HS-27A (cell line): ENCODE results near the gene LENG8.
"Not testable (repeated sequence)": the region's sequence is repeated elsewhere in the genome, so short reads cannot be mapped to it uniquely, and the experiment has no call there.

ENCODE experiments used
- DNase-seq: peaks from one replicate; pipeline ENCODE4 v3.0.0-alpha.2; 2012; ENCODE audit warnings: low read depth, missing footprints

The LENG8 gene

GRCh38 chr19:54444737-54445136, 4.3 kb upstream of the LENG8 start:
- no peak for DNase-seq

GRCh38 chr19:54446349-54446748, 2.6 kb upstream of the LENG8 start:
- not testable (repeated sequence) for DNase-seq

DNA sequence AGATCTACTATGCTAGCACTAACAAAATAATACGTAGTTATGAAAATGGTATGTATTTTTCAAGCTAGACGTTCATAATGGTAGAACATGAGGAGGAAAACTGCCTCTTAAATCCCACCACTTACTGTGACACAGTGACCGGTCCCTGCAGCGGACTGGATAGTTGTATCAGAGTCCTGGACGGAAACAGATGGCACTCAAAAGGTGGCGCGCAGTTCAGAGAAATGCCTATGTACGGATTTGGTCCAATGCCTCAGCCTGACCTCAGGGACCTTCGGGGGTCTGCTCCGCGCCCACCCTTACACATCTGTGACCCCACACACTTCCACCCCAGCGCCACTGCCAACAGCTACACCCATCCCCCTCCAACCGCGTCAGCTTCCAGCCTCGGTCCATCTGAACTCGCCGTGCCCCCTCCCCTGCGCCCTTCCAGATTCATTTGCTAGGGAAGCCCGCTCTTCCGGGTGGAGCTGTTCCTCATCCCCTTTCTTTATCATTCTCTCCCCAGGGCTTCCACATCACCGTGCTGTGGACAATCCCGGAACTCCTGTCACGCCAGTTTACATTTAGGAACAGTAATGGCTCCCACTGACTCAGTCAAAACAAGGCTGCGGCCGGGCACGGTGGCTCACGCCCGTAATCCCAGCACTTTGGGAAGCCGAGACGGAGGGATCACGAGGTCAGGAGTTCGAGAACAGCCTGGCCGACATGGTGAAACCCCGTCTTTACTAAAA, 792 bp upstream of the LENG8 start:
- no peak for DNase-seq

DNA sequence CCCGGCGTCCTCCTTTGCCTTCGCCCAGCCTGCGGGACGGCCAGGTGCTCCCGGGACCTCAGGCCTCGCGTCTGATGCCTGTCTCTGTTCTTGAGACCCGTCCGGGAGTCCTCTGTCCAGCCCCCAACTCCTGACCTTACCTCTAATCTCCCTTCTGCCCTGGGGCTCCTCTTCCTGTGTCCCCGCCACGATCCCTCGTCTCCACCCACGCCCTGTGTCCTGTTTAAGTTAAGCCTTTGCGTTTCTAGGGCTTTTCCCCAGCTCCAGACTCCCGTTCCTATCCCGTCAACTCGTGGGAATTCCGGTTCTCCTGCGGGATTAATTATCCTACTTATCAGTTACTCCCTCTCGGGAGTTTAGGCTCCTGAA, 686 bp downstream of the LENG8 start:
- no peak for DNase-seq

DNA sequence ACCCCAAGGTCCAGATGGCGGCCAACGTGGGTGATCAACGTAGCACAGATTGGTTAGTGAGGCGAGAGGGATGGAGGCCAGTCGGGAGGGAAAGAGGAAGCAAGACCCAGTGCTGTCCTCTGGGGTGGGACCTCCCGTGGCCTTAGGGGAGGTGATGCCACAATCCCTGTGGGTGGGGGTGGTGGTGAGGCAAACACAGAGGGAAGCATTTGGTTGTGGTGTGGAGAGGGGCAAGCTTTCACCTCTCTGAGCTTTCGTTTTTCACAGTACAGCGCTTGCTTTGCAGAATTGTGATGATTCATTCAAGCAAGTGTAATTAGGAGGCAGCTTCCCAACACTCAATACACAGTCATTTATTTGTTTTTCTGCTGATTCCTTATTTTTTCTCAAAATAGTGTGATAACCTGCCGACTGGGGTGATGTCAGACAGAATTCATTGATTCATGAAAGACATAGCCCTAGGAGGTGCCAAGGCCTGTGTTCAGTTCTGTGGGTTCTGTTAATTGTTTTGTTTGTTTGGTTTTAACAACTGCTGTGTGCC, 2.4 kb downstream of the LENG8 start:
- no peak for DNase-seq

- DNase-seq, result no peak
Observed at GRCh38 chr19:54451997-54452396, 3.0 kb downstream of the LENG8 start.

DNA sequence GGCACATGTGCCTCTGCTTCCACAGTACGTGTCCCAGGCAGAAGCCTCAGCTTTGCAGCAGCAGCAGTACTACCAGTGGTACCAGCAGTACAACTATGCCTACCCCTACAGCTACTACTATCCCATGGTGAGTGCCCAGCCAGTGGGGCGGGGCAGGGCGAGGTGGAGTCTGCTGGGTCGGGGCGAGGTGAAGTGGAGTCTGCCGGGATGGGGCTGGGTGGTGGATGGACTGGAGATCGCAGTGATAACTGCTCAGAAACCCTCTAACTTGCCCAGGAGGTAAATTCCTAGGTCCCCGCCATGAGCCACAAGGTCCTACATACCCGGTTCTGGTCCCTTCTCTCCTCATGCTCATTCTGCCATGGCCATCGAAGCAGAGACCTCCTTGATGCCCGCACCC, 3.6 kb downstream of the LENG8 start:
- no peak for DNase-seq

DNA sequence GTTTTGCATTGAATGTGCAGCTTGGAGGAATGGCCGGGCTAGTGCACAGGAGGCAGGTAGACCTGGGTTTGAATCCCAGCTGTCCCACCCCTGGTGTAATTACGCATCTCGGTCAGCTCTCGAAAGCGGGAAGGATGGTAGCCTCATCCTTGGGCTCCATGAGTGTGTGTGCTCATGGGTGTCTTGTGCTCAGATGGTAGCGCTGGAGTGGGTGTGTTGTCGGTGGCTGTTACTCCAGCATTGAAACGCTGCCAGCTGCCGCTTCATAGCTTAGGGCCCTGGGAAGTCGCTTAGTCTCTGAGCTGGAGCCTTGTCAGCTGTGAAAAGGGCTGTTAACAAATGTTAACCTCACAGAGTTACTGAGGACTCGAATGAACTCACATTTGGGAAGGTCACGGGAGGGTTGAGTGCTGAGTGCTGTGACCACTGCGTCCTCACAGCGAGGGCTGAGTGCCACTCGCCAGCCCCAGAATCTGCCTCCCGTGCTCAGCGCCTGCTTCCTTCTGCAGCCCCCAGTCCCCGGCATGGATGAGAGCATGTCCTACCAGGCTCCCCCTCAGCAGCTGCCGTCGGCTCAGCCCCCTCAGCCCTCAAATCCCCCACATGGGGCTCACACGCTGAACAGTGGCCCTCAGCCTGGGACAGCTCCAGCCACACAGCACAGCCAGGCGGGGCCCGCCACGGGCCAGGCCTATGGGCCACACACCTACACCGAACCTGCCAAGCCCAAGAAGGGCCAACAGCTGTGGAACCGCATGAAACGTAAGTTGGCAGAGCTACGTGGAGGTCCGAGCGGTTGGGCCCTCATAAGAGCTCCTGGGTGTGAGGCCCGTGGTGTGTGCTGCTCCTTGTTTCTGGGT, 5.2 kb downstream of the LENG8 start:
- no peak for DNase-seq

DNA sequence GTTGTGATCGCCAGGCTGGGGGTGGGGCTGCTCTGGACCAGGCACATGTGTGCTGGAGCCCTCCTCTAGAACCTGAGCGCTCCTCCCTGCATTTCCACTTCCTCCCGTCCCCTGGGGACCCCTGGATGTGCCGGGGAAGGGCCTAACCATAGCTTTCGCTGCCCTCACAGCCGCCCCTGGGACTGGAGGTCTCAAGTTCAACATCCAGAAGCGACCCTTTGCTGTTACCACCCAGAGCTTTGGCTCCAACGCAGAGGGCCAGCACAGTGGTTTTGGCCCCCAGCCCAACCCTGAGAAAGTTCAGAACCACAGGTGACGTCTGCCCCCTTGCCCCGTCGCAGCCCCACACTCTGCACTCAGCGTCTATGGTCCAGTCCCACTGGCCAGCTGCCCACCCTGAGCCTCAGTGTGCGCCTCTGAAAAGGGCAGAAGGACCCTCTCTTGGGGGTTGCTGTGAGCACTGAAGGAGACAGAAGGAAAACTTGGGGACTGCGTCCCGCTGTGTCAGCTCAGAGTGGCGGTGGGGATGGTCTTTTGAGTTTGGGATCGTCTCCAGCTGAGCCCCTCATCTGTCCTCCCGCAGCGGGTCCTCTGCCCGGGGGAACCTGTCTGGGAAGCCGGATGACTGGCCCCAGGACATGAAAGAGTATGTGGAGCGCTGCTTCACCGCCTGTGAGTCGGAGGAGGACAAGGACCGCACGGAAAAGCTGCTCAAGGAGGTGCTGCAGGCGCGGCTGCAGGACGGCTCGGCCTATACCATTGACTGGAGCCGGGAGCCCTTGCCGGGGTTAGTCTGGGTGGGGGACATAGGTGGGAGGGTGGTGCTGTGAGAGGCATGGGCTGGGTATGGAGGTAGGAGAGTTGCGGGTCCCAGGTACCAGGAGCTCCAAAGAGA, 6.0 kb downstream of the LENG8 start:
- DNase-seq, result no peak

DNA sequence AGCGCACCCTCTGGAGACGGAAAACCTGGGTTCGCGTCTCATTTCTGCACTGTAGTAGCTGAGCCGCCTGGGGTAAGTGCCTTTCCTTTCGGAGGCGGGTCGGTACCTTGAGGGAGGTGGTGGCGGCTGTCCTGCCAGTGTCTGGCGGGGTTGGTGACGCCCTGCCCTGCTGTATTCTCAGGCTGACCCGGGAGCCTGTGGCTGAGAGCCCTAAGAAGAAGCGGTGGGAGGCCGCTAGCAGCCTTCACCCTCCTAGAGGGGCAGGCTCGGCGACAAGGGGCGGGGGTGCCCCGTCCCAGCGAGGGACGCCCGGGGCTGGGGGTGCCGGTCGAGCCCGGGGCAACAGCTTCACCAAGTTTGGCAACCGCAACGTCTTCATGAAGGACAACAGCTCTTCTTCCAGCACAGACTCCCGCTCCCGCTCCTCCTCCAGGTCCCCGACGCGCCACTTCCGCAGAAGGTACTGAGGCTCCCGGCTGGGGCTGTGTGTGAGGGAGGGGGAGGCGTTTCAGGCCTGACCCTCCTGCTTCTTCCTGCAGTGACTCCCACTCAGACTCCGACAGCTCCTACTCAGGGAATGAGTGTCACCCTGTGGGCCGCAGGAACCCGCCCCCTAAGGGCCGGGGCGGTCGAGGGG, 6.9 kb downstream of the LENG8 start:
- DNase-seq, result no peak

- DNase-seq, result no peak
Observed at GRCh38 chr19:54456423-54457373, 7.7 kb downstream of the LENG8 start.

DNA sequence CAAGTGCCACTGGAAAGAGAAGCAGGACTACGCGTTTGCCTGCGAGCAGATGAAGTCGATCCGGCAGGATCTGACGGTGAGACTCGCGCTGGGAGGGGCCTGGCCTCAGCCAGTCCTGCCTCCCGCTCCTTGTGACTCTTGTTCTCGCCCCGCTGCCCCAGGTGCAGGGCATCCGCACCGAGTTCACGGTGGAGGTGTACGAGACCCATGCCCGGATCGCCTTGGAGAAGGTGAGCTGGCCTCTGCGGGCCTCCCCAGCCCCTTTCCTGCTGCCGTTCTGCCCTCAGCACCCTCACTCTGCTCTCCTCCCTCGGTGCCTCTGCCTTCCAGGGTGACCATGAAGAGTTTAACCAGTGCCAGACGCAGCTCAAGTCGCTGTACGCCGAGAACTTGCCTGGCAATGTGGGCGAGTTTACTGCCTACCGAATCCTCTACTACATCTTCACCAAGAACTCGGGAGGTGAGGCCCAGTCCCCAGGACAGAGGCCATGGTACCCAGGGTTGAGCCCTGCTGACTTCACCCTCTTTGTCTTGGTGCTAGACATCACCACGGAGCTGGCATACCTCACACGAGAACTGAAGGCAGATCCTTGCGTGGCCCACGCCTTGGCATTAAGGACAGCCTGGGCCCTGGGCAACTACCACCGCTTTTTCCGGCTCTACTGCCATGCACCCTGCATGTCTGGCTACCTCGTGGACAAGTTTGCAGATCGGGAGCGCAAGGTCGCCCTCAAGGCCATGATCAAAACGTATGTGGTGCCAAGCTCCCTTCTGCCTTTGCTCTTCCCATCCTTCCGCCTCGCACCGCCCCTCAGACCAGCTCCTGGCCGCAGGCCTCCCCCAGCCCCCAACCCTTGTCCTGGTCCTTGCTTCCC, 9.0 kb downstream of the LENG8 start:
- DNase-seq, result no peak

- no peak for DNase-seq
Observed at GRCh38 chr19:54458648-54459281, 9.8 kb downstream of the LENG8 start.

DNA sequence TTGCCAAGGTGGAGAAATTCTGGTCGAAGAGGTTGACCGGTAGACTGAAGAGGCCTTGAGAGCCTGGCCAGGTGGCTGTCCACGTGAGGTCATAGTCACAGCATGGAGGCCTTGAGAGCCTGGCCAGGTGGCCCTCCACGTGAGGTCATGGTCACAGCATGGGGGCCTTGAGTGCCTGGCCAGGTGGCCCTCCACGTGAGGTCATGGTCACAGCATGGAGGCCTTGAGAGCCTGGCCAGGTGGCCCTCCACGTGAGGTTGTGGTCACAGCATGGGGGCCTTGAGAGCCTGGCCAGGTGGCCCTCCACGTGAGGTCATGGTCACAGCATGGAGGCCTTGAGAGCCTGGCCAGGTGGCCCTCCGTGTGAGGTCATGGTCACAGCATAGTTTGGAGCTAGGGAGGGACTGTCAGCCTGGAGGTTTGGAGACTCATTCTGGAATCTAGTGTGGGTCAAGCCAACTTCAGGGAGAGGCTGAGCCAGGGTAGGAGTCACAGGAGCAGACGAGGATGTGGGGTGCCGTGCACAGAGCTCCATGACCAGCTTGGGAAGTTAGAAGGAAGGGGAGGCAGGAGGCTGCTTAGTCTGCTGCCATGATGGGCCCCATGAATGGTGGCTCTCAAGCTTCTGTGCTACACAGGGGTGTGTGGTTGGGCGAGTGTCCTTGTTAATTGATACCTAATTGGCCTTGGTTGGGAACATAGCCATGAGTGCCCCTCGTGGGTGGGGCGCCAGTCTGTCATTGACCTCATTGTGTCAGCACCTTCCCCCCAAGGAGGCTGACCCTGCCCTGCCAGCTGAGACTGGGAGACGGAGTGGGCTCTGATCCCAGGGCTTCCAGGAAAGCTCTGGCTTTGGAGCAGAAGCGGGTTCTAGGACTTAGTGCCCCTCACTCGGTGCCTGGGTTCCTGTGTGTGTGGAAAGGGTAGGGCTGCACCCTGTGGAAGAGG, 10.6 kb downstream of the LENG8 start:
- no peak for DNase-seq

DNA sequence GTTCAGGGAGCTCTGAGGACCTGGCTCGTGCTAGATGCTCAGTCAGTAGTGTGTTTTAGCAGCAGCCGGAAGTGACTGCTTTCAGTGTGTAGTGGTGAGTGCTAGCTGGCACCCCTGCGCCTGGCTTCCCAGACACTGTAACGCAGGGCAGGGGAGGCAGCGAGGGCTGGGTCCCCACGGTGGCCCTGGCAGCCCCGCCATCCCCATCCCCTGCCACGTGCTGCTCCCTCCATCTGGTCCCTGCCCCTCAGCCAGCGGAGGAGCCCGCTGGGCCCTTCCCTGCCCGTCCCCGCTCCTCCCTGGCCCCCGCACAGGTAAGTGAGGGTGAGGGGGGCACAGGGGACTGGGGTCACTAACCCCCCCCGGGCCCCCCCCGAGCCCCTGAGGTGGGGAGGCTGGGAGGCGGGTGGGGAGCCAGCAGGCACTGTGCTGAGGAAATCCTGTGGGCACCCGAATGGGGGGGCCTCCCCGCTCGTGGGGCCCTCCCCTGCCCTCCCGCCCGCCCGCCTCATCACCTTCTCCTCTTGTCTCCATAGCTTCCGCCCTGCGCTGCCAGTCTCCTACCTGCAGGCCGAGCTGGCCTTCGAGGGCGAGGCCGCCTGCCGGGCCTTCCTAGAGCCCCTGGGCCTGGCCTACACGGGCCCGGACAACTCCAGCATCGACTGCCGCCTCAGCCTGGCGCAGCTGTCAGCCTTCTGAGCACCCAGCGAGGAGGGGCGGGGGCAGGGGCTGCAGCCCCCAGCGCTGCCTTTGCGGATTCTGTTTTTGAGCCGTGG, 11.4 kb downstream of the LENG8 start:
- no peak for DNase-seq

DNA sequence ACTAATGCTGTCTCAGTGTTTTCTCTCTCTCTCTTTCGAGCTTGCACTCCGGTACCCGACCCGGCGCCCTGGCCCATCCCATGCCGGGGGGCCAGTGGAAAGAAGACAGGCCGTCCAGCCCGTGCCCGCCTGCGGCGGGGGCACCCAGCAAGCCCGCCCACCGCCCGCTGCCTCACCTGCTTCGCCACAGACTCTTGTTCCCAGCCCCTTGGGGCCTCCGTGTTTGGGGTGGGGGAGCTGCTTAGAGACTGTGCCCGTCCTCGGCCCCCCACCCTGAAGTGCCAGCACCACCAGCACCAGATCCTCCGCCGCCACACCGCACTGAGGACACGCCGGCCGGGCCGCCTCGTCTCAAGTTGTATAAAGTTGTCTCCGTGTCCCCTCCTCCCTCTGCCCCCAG, 12.2 kb downstream of the LENG8 start:
- no peak for DNase-seq

GRCh38 chr19:54461613-54462012, 12.6 kb downstream of the LENG8 start:
- no peak for DNase-seq
